Sciatic nerve (tissue), 2 donors: ENCODE data around the gene FCN1. TPM values are rescaled to one million over a fixed set of nuclear protein-coding genes. Genes with fewer than 3 reads are reported as not detected.

Source experiments
- ATAC-seq: fragments of 200-7000 bp; cut with Tn5 transposase; one replicate; pipeline ENCODE4 v1.9.1; 2020; ENCODE audit warnings: mild to moderate bottlenecking, moderate library complexity
- DNase-seq: peaks from one replicate; pipeline ENCODE4 v3.0.0-alpha.2; 2020; ENCODE audit warnings: low spot score
- intact Hi-C: fragments of 100-400 bp; cut with DNase I; formaldehyde crosslinking; loops from one replicate; pipeline ENCODE4 v1.14.2; 2022
- total RNA-seq: library from RNA; stranded (reverse); fragmentation: NEBNext Ultra II Directional; extraction: Animal tissue kit (Norgen Biotek cat#: 25700); gene quantifications from one replicate; pipeline ENCODE4 v1.2.1, GENCODE V29; 2021
- donor health status: DM: no; HTN: no; CAD: no.
- donor health status: DM: no; HTN: no; CAD: no.

Gene FCN1
- total RNA-seq, 1 donor from 2014 or later, result 16.1 TPM

DNA sequence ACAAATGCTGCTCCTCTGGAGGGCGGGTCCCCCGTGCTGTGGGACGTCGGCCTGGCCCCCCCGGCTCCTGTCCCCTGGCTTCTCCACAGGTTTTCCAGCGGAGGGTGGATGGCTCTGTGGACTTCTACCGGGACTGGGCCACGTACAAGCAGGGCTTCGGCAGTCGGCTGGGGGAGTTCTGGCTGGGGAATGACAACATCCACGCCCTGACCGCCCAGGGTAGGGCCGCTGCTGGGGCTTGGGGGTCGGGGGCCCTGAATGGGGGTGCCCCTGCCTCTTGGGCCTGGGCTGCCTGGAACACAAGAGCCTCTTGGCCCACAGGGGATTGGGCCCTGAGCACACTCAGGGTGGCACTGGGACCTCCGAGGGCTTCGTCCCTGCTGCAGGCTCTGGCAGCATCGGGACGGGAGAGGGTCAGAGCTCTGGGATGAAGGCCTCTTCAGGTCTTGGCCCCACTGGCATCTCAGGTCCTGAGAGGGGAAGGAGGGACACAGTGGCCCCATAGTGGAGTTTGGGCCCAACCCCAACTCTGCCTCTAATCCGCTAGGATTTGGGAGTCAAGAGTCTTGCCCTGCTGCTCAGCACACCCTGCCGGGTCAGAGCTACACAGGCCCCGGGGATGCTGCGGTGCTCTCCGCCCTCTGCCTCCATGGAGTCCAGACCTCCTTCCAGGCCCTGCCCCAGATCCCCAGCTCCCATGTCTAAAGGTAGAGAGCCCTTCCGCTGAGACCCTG lies 31.9 kb downstream of the FCN1 start:
- ATAC-seq, result no peak
- no peak for DNase-seq
- intact Hi-C loops, result no loop called here

DNA sequence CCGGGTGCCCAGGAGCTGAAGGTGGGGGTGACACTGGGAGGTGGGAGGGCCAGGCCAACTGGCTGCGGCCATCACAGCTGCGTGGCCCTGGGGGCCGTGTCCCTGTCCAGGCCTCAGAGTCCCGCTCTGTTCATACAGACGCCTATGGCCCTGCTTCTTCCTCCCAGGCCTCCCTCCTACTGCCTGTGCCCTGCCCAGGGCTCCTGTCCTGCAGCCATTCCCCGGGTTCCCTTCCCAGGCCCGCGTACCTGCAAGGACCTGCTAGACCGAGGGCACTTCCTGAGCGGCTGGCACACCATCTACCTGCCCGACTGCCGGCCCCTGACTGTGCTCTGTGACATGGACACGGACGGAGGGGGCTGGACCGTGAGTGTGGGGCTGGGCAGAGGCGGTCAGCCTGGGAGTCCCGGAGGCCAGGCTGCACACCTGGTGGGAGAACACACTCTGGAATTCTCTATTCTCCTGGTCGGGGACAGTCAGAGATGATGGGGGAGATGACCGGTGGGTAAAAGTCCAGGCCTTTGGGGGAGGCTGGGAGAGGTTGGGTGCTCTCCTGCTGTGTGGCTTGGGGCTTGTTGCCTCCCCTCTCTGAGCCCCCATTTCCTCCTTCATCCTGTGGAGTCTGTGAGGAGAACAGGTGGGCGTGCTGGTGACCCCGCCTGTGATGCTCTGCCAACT lies 32.6 kb downstream of the FCN1 start:
- no peak for DNase-seq
- intact Hi-C loops, result no loop called here
- ATAC-seq, result no peak

DNA sequence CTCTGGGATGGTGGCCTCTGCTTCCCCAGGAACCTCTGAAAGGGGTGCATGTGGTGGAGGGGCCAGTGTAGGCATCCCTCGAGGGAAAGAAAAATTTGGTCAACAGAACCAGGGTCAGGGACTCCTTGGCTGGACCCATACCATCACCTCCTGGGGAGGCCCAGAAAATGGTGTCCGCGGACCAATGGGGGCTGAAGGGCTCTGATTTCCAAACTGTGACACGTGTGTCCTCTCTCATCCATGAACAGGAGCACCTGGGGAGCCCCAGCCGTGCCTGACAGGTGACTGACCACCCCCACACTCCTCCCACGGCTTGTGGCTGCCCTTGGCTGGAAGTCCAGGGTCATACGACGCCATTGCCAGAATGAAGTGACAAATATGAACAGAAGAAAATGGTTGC lies 33.2 kb downstream of the FCN1 start:
- DNase-seq, result no peak
- intact Hi-C loops, result no loop called here
- no peak for ATAC-seq

GRCh38 chr9:134883040-134883782 lies 34.5 kb downstream of the FCN1 start:
- intact Hi-C loops, result no loop called here
- DNase-seq (no peak), ATAC-seq (no peak)

GRCh38 chr9:134882204-134882785 lies 35.4 kb downstream of the FCN1 start:
- ATAC-seq (no peak), DNase-seq (no peak)
- intact Hi-C loops, result no loop called here

GRCh38 chr9:134881313-134881670 lies 36.4 kb downstream of the FCN1 start:
- DNase-seq (no peak), ATAC-seq (no peak)
- intact Hi-C loops, result no loop called here

DNA sequence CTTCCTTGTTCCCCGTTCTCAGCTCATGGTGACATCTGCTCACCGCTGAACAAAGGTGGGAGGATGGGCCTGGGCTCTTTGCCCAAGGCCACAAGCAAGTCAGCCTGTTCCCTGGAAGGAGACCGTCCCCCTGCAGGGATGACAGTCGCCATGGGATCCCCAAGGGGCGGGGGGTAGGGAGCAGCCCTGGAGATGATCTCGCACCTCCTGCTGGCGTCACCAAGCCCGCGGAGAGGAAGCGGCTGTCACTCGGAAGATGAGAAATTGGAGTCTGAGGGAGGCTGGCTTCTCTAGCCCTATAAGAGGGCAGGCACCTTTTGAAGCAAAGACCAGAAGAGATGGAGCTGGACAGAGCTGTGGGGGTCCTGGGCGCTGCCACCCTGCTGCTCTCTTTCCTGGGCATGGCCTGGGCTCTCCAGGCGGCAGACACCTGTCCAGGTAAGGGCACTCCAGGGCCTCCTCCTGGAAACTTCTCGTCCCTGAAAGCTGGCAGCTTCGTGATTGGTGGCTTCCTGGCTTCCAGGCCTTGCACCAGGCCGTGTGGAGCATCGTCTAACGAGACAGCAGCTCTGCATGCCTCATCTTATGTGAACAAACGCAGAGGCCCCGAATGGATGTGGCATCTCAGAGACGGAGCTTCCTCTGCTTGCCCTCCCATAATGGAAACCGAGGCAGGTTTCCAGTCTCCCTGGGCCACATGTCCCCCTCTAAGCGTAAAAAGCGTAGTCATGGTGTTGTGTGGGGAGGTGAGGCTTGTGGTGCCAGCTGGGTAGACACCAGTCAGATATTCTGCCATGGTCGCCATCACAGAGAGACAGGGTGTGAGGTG lies 37.0 kb downstream of the FCN1 start, which contains the start of gene FCN2:
TSS of gene FCN2 (plus strand) at position 327 of the 829 bp plus-strand sequence. CDS start at position 339, 12 bp downstream.
- no peak for ATAC-seq
- intact Hi-C loops, result no loop called here
- DNase-seq, result peak; percentile 19

- ATAC-seq (no peak), DNase-seq (peak; percentile 30)
- intact Hi-C loops, result no loop called here
These were observed 37.8 kb downstream of the FCN1 start for GRCh38 chr9:134879664-134880483.

GRCh38 chr9:134877541-134877940 lies 40.2 kb downstream of the FCN1 start:
- ATAC-seq (no peak), DNase-seq (no peak)
- intact Hi-C loops, result no loop called here

- no peak for ATAC-seq
- DNase-seq, result no peak
- intact Hi-C loops, result no loop called here
These were observed 42.3 kb downstream of the FCN1 start for GRCh38 chr9:134875371-134875770.

DNA sequence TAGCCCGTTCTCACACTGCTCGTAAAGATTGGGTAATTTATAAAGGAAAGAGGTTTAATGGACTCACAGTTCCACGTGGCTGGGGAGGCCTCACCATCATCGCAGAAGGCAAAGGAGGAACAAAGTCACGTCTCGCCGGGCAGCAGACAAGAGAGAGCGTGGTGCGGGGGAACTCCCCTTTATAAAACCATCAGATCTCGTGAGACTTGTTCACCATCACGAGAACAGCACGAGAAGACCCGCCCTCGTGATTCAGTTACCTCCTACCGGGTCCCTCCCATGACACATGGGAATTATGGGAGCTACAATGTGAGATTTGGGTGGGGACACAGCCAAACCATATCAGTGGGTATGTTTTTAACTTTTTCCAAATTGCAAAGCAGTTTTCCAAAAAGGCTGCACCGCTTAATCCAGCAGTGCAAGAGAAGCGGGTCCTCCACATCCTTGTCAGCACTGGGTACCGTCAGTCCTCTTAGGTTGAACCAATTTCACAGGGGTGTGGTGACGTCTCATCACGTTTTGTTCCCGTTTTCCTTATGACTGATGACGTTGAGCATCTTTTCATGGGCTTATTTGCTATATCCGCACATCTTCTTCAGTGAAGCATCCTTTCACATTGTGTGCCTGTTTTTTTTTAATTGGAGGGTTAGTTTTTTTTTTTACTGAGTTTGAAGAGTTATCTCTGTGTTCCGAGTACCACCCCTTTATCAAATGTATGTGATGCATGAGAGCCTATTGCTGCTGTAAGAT lies 45.1 kb downstream of the FCN1 start:
- intact Hi-C loops, result no loop called here
- ATAC-seq (no peak), DNase-seq (no peak)

- ATAC-seq, result peak; percentile 47
- peak; percentile 22 for DNase-seq
- intact Hi-C loops, result no loop called here
These were observed 45.9 kb downstream of the FCN1 start for GRCh38 chr9:134871697-134872340.

DNA sequence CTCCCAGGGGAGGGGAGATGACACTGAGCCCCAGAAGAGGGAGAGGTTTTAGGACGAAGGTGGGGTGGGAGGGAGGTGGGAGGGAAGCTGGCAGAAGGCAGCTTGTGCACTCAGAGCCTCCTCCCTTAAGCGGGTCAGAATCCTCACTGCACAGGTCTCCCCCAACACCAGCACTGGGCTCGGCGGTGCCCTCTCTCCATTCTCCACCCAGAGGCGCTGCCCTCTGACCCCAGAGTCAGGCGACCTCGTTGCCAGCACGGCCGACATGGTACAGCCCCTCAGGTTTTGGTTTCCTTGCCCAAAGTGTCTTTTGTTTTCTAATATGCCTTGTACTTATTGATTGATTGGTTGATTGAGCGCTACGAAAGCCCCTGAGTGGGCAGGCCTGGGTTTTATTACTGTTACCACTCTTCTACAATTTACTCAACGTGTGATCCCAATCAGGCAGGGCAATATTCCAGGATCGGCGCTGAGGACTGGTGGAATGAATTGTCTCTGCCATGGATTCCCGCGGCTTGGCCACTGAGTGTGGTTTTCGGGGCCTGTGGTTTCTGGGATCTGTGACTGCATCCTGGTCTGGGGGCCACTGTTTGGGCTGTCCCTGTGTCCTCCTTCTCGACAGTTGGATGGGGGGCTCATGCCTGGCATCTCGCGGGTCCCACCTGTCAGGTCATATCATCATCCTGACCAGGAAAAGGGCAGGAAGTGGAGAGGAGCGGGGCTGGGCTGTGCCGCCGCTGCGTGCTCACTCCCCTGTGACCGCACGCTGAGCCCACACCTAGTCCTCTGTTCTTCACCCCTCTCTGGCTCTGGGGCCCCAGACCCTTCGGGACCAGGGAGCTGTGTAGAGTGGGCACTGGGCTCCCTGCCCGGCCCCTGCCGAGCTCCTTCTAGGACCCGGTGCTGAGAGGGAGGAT lies 46.7 kb downstream of the FCN1 start:
- intact Hi-C loops, result no loop called here
- DNase-seq, result peak; percentile 42
- ATAC-seq, result peak; percentile 17

DNA sequence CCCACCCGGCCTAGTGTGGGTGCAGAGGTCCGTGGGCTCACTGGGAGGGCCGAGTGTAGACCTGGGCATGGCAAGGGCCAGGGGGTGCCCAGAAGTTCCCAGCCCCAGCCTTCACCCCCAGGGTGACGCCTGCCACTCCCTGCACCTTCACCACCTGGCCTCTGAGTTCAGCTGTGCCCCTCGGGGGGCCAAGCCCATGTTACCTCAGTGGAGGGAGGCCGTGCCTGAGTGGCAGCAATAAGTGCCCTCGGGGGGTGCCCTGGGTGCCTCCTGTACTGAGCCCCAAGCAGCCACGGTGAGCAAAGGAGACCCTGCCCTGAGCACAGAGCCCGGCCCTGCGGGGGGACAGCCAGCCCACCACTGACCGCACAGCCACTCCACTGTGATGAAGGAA lies 47.4 kb downstream of the FCN1 start:
- peak; percentile 49 for DNase-seq
- peak; percentile 15 for ATAC-seq
- intact Hi-C loops, result no loop called here

DNA sequence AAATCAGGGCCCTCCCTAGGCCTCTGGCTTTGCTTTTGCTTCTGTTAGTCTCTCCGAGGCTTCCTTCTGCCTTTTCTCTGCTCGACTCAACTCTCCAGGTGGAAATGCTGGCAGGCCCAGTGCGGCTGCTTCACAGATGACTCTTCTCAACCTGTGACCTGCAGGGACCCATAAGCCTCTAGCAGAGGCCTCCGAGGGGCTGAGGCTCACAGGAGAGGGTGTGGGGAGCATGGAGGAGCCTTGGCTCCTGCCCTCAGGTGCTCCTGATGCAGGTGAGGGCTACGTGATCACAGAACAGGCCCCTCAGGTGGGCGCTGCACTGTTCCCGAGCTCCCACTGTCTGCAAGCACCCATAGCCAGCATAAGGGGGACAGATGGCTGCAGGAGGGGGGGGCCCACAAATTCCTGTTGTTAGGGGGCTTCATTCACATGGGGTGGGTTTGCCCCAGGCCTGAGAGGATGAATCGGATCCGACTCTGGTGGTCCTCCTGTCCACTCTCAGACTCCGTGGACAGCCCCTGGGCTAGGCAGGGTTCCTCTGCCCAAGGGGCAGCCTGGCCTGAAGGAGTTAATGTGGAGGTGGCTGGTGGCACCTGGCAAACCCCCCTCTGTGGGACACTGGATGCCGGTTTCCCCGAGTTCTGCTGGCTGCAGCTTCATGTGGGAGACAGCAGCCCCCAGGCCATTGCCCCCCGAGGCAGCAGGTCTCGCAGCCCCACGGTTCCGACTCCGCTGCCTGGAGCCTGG lies 48.0 kb downstream of the FCN1 start:
- ATAC-seq, result no peak
- DNase-seq, result peak; percentile 30
- intact Hi-C loops, result no loop called here
